Calu3 (cell line): ENCODE data around the gene SETD4. TPM values are rescaled to one million over a fixed set of nuclear protein-coding genes. Genes with fewer than 3 reads are reported as not detected.

Experiments used
- BruUV-seq: library from RNA; stranded (reverse); fragments of 400-500 nt; replicated peaks from 2 replicates; lab custom pipeline; 2021; lab: Mats Ljungman, UMichigan
- CTCF ChIA-PET: fragments of 300-600 bp; sonication (Branson Sonifier 250); formaldehyde crosslinking; loops from one replicate; lab custom pipeline; 2022; ENCODE audit warnings: antibody characterized with exemption; lab: Charles Lee
- DNase-seq: peaks from one replicate; pipeline ENCODE4 v3.0.0; 2022
- H3K27ac Mint-ChIP-seq: one replicate; pipeline ENCODE4 v1.8.0; 2022; ENCODE audit warnings: mixed read lengths; ENCODE audit not compliant: unreplicated experiment
- H3K27me3 Mint-ChIP-seq: one replicate; pipeline ENCODE4 v1.8.0; 2022; ENCODE audit warnings: mixed read lengths; ENCODE audit not compliant: unreplicated experiment
- H3K36me3 Mint-ChIP-seq: one replicate; pipeline ENCODE4 v1.8.0; 2022; ENCODE audit warnings: mild to moderate bottlenecking, moderate library complexity, mixed read lengths; ENCODE audit not compliant: insufficient read depth, unreplicated experiment
- H3K4me1 Mint-ChIP-seq: one replicate; pipeline ENCODE4 v1.8.0; 2022; ENCODE audit warnings: mild to moderate bottlenecking, low read depth, mixed read lengths; ENCODE audit not compliant: unreplicated experiment
- H3K4me3 Mint-ChIP-seq: one replicate; pipeline ENCODE4 v1.8.0; 2022; ENCODE audit warnings: mild to moderate bottlenecking, low read depth, moderate library complexity, mixed read lengths; ENCODE audit not compliant: unreplicated experiment
- H3K9me3 Mint-ChIP-seq: one replicate; pipeline ENCODE4 v1.8.0; 2022; ENCODE audit warnings: low read depth, mixed read lengths; ENCODE audit not compliant: unreplicated experiment
- intact Hi-C: fragments of 100-400 bp; cut with micrococcal nuclease; formaldehyde crosslinking; loops from one replicate; pipeline ENCODE4 v1.10.0; 2022; ENCODE audit not compliant: unreplicated experiment
- total RNA-seq: library from RNA; stranded (reverse); gene quantifications from 2 replicates; pipeline ENCODE4 v1.2.3, GENCODE V29; 2022
- TF ChIP-seq, protein P1 (sequence below): fragments of 200-600 bp; IDR thresholded peaks from one replicate; pipeline ENCODE4 v1.8.0; 2022; ENCODE audit warnings: antibody characterized with exemption; ENCODE audit not compliant: unreplicated experiment

SETD4 gene
- total RNA-seq, 1 experiment from 2014 or later, result 24.7 TPM

DNA sequence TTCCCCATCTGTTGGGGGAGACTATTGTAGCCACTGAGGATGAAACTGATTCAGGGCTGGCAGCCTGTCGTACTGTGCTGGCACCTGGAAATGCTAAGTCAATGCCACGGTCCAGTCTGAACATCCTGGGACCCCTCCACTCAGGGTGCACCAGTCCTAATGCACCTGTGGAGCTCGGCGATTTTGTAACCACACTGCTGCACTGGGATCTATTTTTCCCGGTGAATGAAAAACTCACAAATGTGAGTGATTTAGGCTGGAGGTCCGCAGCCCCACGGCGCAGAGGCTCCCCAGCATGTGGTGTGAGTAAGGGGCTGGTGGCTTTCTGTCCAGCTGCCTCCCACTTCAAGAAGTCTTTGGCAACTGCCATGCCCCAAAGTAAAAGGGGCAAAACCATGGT, 35.5 kb downstream of the SETD4 start:
- no peak overlapping the region for H3K27ac Mint-ChIP-seq
- BruUV-seq, result no TSS peak
- DNase-seq, result no peak
- no peaks in the 10 kb centered on the region for H3K4me1 Mint-ChIP-seq
- H3K9me3 Mint-ChIP-seq, result no peaks in the 10 kb centered on the region
- intact Hi-C loops, result loop anchor here (5.0 kb wide), 2 partner anchors 82 to 1332 kb away; no protein-coding TSS in a partner anchor
- CTCF ChIA-PET, result no interaction called here
- TF ChIP-seq, protein P1, sequence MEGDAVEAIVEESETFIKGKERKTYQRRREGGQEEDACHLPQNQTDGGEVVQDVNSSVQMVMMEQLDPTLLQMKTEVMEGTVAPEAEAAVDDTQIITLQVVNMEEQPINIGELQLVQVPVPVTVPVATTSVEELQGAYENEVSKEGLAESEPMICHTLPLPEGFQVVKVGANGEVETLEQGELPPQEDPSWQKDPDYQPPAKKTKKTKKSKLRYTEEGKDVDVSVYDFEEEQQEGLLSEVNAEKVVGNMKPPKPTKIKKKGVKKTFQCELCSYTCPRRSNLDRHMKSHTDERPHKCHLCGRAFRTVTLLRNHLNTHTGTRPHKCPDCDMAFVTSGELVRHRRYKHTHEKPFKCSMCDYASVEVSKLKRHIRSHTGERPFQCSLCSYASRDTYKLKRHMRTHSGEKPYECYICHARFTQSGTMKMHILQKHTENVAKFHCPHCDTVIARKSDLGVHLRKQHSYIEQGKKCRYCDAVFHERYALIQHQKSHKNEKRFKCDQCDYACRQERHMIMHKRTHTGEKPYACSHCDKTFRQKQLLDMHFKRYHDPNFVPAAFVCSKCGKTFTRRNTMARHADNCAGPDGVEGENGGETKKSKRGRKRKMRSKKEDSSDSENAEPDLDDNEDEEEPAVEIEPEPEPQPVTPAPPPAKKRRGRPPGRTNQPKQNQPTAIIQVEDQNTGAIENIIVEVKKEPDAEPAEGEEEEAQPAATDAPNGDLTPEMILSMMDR, result no peak
- no peaks in the 10 kb centered on the region for H3K36me3 Mint-ChIP-seq
- H3K27me3 Mint-ChIP-seq, result no peaks in the 10 kb centered on the region
- H3K4me3 Mint-ChIP-seq, result no peak overlapping the region

DNA sequence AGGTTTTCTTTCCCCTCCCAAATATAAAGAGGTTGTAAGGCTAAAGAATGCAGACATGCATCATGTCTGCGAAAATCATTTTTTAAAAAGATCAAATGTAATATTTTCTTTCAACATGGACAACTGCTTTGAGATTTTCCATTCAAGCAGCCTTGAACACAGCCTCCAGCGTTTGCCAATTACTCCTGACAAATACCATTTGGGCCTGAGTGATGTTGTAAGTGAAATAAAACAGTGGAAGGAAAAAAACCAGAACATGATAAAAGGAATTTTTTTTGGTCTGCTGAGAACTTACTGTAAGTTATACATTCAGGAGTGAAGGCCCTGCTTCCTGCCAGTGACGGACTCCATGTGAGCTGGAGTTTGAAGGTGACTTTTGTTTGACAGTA, 37.2 kb downstream of the SETD4 start:
- intact Hi-C loops, result no loop called here
- Mint-ChIP-seq H3K4me3 (no peak overlapping the region), H3K4me1 (no peaks in the 10 kb centered on the region), H3K27ac (no peak overlapping the region), H3K27me3 (no peaks in the 10 kb centered on the region), H3K9me3 (no peaks in the 10 kb centered on the region), H3K36me3 (no peaks in the 10 kb centered on the region)
- TF ChIP-seq, protein P1, result no peak
- no TSS peak for BruUV-seq
- CTCF ChIA-PET, result no interaction called here
- DNase-seq, result no peak

DNA sequence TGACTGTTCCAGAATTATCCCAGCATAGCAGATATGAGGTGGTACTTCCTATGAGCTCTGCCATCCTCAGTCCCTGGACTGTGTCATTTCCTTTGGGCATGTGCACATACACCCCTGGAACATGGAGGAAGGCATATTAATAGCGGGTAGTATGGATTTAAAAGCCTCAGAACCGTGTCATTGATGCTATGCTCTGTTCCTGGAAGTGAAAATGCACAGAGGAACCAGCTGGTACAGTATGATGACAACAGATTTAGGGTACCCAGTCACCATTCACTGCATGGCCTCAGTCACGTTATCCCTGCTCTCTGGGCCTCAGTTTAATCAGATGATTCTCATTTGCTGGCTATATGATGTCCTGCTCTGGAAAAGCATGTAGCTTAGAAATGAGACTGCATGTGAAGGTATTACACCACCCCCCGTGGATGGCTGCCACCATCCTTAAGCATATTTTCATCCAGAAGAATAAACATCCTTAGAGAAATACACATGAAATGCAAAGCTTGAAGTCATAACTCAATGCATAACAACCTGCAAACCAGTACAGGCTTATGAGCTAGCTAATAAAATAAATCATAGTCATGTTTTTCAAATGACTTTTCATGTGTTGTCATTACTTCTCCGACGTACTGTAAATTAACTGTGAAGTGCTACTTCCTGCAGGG, 37.8 kb downstream of the SETD4 start:
- Mint-ChIP-seq H3K9me3 (no peaks in the 10 kb centered on the region), H3K4me1 (no peaks in the 10 kb centered on the region), H3K36me3 (no peaks in the 10 kb centered on the region), H3K27ac (no peak overlapping the region), H3K27me3 (no peaks in the 10 kb centered on the region), H3K4me3 (no peak overlapping the region)
- intact Hi-C loops, result no loop called here
- TF ChIP-seq, protein P1, result no peak
- BruUV-seq, result no TSS peak
- DNase-seq, result no peak
- CTCF ChIA-PET, result no interaction called here

DNA sequence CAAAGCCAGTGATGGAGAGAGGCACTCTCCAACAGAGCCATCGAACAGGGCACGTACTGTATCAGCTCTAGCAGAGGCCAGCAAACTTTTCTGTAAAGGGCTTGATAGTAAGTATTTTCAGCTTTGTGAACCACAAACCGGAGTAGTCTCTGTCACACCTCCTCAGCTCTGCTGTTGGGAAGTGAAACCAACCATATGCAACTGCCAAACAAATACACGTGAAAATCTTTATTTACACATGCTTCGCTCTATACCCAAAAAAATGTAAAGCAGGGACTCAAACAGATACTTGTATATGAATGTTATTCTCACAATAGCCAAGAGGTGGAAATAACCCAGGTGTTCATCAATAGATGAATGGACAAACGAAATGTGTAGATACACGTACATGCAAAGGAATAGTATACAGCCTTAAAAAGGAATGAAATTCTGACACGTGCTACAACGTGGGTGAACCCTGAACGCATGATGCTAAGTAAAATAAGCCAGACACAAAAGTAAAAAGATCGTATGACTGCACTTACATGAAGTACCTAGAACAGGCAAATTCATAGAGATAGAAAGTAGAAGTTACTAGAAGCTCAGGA, 39.0 kb downstream of the SETD4 start:
- Mint-ChIP-seq H3K27ac (no peak overlapping the region), H3K36me3 (no peaks in the 10 kb centered on the region), H3K27me3 (no peaks in the 10 kb centered on the region), H3K9me3 (no peaks in the 10 kb centered on the region), H3K4me1 (no peaks in the 10 kb centered on the region), H3K4me3 (no peak overlapping the region)
- CTCF ChIA-PET, result no interaction called here
- intact Hi-C loops, result no loop called here
- TF ChIP-seq, protein P1, result no peak
- no TSS peak for BruUV-seq
- DNase-seq, result no peak
